Brain microvascular endothelial cell (primary cell): ENCODE data around the gene NELFB.

Experiments
- DNase-seq: peaks from one replicate; pipeline ENCODE4 v3.0.0-alpha.2; 2020
- H3K27ac ChIP-seq: fragments of 250-450 bp; sonication (Bioruptor Pico); 2 replicates; pipeline ENCODE4 v1.5.1; 2020; ENCODE audit warnings: mild to moderate bottlenecking, moderate library complexity
- H3K27me3 ChIP-seq: fragments of 250-450 bp; sonication (Bioruptor Pico); replicated peaks from 2 replicates; pipeline ENCODE4 v1.5.1; 2020; ENCODE audit warnings: mild to moderate bottlenecking
- H3K36me3 ChIP-seq: fragments of 250-450 bp; sonication (Bioruptor Pico); replicated peaks from 2 replicates; pipeline ENCODE4 v1.5.1; 2020; ENCODE audit warnings: mild to moderate bottlenecking
- H3K4me3 ChIP-seq: 2 replicates; pipeline ENCODE4 v1.5.1; 2011; ENCODE audit warnings: low read depth, mild to moderate bottlenecking, control low read depth, low read length, moderate library complexity
- CTCF ChIP-seq: IDR thresholded peaks from 2 replicates; pipeline ENCODE4 v1.5.1; 2011; ENCODE audit warnings: low read depth, mild to moderate bottlenecking, moderate library complexity, low read length, control low read depth, inconsistent platforms; ENCODE audit errors: missing control alignments
- in situ Hi-C: cut with HindIII; loops from 2 replicates; pipeline ENCODE4 v1.10.0; 2017; ENCODE audit warnings: low sequenced_read_pairs, low pct_ligation_motif_present

The NELFB gene

DNA sequence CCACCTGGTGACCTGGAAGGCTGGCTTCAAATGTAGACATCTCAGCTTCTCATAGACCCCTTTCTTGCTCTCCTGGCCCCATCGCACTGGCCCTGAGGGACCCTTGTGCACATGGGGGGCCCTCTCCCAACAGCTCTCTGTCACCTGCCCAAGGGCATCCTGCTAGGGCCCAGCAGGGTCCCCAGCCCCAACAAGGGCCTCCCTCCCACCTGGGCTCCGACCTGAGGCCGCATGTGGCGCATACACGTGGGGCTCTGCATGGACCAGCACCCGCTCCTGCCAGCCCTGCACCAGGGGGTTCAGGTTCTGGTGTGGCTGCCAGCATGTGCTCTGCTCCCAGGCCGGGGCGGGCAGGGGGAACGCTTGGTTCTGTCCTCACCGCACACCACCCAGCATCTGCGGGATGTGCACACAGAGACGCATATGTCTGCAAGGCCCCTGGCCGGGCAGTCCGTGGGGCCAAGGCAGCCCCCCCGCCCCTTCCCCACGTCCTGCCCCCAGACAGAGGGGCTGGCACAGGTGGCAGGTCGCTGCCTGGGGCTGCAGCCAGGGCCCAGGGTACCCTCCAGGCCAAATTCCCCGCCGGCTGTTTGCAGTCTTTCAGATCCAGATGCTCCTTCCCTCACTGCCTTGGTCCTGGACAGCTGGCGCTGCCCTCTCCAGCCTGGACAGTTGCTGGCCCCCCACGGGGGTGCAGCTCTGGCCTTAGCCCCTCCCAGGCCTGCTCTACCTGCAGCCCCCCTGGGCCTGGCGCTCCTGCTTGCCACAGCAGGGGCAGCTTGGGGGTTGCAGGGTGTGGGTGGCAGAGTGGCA lies 64.8 kb downstream of the NELFB start:
- Histone ChIP-seq H3K27me3 (no peaks in the 10 kb centered on the region), H3K27ac (no peak overlapping the region), H3K4me3 (no peak overlapping the region), H3K36me3 (no peaks in the 10 kb centered on the region)
- DNase-seq, result no peak
- in situ Hi-C loops, result no loop called here
- TF ChIP-seq CTCF, result no peak

DNA sequence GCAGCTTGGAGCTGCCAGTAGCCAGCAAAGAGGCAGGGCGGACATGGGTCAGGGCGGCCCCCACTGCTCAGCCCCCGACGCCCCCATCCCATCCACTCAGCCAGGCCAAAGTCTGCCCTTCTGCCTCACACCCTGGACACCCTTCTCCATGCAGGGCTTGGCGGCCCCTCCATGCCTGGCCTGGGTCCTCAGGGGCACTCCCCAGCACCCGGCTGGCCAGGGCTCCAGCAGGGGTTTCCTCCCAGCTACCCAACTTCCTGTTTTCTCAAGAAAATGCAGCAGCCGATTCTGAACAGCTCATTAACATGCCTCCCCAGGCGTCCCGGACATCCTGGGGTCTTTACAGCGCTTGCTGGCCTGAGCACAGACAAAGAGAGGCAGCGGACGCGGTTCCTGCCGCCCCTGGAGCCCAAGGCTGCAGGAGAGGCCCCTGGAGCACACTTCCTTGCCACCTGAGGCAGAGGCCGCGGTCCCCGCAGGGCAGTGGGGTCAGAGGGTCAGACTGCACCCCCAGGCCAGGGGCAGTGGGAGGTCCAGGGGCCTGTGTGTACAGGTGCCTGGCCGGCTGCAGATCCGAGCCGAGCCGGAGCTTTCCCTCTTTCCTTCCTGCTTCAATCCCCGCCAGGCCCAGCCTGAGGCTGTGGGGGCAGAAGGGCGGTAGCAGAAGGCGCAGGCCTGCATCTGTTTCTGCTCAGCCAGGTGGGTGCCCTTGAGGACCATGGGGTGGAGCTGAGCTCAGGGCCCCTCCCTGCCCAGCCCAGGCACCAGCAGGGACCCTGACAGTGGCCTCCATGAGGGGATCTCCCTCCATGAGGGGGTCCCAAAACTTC lies 65.6 kb downstream of the NELFB start:
- H3K27ac ChIP-seq, result no peak overlapping the region
- no peaks in the 10 kb centered on the region for H3K36me3 ChIP-seq
- in situ Hi-C loops, result no loop called here
- DNase-seq, result no peak
- no peaks in the 10 kb centered on the region for H3K27me3 ChIP-seq
- no peak for TF ChIP-seq CTCF
- no peak overlapping the region for H3K4me3 ChIP-seq

DNA sequence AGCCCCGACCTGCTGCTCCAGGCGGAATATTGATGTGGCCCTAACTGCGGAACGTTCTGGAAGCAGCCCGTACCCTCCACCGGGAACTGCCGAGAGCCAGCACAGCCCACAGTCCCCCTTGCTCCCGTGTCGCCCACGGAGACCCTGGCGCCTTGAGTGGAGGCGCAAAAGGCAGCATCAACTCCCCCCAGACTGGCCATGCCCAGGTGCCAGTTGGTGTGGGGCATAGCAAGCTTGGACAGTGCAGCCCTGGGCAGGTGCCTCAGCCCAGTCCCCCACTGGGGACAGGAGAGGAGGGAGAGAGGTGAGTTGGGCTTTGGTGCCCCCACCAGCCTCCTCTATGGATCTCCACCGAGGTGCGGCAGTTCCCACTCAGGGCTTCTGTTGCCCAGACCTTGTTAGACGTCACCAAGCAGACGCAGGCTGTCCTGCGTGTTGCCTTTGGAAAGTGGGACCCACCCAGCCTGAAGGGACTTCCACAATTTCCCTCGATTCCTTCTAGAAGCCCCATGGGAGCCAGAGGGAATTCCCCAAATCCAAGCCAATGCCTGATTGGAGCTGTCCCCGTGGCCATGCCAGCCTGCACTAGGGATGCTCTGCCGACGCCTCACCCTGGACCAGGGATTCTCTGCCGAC lies 66.7 kb downstream of the NELFB start:
- Histone ChIP-seq H3K4me3 (no peak overlapping the region), H3K27me3 (no peaks in the 10 kb centered on the region), H3K27ac (no peak overlapping the region), H3K36me3 (no peaks in the 10 kb centered on the region)
- TF ChIP-seq CTCF, result no peak
- no peak for DNase-seq
- in situ Hi-C loops, result no loop called here
